ENCODE measurements around the gene PRL. TPM values are rescaled to one million over a fixed set of nuclear protein-coding genes. Genes with fewer than 3 reads are reported as not detected.
A peak's percentile ranks its signal among the peaks of the same experiment; 100 is the strongest.

PRL gene
- total RNA-seq, 2 donors from 2014 or later = not detected

- ATAC-seq (peak in 1 of 2 donors; percentile 30), DNase-seq (no peak)
- intact Hi-C loops (cut with DNase I) = no loop called here
These were observed 57.4 kb downstream of the PRL start for GRCh38 chr6:22239261-22239921.

GRCh38 chr6:22238861-22239260 lies 58.0 kb downstream of the PRL start:
- no peak for ATAC-seq
- no peak for DNase-seq
- intact Hi-C loops (cut with DNase I) = no loop called here

GRCh38 chr6:22237526-22237925 lies 59.3 kb downstream of the PRL start:
- DNase-seq (no peak), ATAC-seq (no peak)
- intact Hi-C loops (cut with DNase I) = no loop called here
